Mucosa of stomach (tissue), 1 donor: ENCODE data around the gene BCL2L12.

Experiments used
- H3K27me3 ChIP-seq: one replicate; pipeline ENCODE4 v1.7.0; 2013; ENCODE audit warnings: mild to moderate bottlenecking, low read length; ENCODE audit not compliant: control insufficient read depth, insufficient read depth
- H3K36me3 ChIP-seq: one replicate; pipeline ENCODE4 v1.7.0; 2013; ENCODE audit warnings: low read length; ENCODE audit not compliant: control insufficient read depth, insufficient read depth
- H3K4me1 ChIP-seq: one replicate; pipeline ENCODE4 v1.7.0; 2013; ENCODE audit warnings: mild to moderate bottlenecking, low read length; ENCODE audit not compliant: control insufficient read depth, insufficient read depth
- H3K4me3 ChIP-seq: one replicate; pipeline ENCODE4 v1.7.0; 2013; ENCODE audit warnings: low read length
- H3K9ac ChIP-seq: one replicate; pipeline ENCODE4 v1.7.0; 2013; ENCODE audit warnings: mild to moderate bottlenecking, low read length, moderate library complexity
- H3K9me3 ChIP-seq: one replicate; pipeline ENCODE4 v1.7.0; 2013; ENCODE audit warnings: mild to moderate bottlenecking, low read length, moderate library complexity; ENCODE audit not compliant: control insufficient read depth
- donor health status: Pancreatic carcinoma.

The BCL2L12 gene

DNA sequence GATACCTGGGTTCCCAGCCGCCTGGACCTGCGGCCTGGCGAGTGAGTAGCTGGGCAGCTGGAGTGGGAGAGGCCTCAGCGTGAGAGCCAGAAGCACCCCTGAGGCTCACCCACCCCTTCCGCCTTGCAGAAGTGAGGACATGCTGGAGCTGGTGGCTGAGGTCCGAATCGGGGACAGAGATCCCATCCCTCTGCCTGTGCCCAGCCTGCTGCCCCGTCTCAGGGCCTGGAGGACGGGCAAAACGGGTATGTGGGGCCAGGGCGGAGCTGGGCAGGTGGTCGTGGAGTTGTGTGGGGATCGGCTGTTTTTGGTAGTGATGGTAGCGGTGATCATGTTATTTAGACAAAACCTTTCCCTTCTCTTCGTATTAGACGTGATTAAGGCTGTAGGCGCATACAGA is 19.1 kb upstream of the BCL2L12 start:
- Histone ChIP-seq H3K4me3 (no peak overlapping the region), H3K9me3 (no peaks in the 10 kb centered on the region), H3K9ac (no peak overlapping the region), H3K4me1 (peaks cover 12% of the 10 kb centered on the region), H3K27me3 (no peaks in the 10 kb centered on the region), H3K36me3 (peaks cover 4% of the 10 kb centered on the region)

GRCh38 chr19:49651029-49651819 is 14.5 kb upstream of the BCL2L12 start:
- Histone ChIP-seq H3K27me3 (no peaks in the 10 kb centered on the region), H3K9me3 (no peaks in the 10 kb centered on the region), H3K36me3 (peaks cover 7% of the 10 kb centered on the region), H3K4me3 (no peak overlapping the region), H3K9ac (no peak overlapping the region), H3K4me1 (no peaks in the 10 kb centered on the region)

DNA sequence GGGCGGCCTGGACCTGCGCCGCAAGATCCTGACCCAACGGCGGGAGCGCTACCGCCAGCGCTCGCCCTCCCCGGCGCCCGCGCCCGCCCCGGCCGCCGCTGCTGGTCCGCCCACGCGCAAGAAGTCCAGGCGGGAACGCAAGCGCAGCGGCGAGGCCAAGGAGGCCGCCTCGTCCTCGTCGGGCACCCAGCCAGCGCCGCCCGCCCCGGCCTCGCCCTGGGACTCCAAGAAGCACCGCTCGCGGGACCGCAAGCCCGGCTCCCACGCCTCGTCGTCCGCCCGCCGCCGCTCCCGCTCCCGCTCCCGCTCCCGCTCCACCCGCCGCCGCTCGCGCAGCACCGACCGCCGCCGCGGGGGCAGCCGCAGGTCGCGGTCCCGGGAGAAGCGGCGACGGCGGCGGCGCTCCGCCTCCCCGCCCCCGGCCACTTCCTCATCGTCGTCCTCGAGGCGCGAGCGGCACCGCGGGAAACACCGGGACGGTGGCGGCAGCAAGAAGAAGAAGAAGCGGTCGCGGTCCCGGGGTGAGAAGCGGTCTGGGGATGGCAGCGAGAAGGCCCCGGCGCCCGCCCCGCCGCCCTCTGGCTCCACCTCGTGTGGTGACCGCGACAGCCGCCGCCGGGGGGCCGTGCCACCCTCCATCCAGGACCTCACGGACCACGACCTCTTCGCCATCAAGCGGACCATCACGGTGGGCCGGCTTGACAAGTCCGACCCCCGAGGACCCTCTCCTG is 13.7 kb upstream of the BCL2L12 start:
- peaks cover 11% of the 10 kb centered on the region for H3K36me3 ChIP-seq
- H3K4me1 ChIP-seq, result no peaks in the 10 kb centered on the region
- no peaks in the 10 kb centered on the region for H3K9me3 ChIP-seq
- H3K4me3 ChIP-seq, result no peak overlapping the region
- H3K27me3 ChIP-seq, result no peaks in the 10 kb centered on the region
- no peak overlapping the region for H3K9ac ChIP-seq

DNA sequence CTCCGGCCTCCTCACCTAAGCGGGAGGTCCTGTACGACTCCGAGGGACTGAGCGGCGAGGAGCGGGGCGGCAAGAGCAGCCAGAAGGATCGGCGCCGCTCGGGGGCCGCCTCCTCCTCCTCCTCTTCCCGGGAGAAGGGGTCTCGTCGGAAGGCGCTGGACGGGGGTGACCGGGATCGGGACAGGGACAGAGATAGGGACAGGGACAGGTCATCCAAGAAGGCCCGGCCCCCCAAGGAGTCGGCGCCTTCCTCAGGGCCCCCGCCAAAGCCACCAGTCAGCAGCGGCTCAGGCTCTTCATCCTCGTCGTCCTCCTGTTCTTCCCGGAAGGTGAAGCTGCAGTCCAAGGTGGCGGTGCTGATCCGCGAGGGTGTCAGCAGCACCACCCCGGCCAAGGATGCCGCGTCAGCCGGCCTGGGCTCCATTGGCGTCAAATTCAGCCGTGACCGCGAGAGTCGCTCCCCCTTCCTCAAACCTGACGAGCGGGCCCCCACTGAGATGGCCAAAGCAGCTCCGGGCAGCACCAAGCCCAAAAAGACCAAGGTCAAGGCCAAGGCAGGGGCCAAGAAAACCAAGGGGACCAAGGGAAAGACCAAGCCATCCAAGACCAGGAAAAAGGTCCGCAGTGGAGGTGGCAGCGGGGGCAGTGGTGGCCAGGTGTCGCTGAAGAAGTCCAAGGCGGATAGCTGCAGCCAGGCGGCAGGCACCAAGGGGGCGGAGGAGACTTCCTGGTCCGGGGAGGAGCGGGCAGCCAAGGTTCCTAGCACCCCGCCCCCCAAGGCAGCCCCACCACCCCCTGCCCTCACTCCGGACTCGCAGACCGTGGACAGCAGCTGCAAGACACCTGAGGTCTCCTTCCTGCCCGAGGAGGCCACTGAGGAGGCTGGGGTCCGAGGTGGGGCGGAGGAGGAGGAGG is 12.9 kb upstream of the BCL2L12 start:
- no peaks in the 10 kb centered on the region for H3K4me1 ChIP-seq
- H3K9ac ChIP-seq, result no peak overlapping the region
- no peaks in the 10 kb centered on the region for H3K27me3 ChIP-seq
- peaks cover 11% of the 10 kb centered on the region for H3K36me3 ChIP-seq
- H3K4me3 ChIP-seq, result no peak overlapping the region
- no peaks in the 10 kb centered on the region for H3K9me3 ChIP-seq

GRCh38 chr19:49653466-49653806 is 12.3 kb upstream of the BCL2L12 start:
- Histone ChIP-seq H3K9me3 (no peaks in the 10 kb centered on the region), H3K27me3 (no peaks in the 10 kb centered on the region), H3K9ac (no peak overlapping the region), H3K4me1 (no peaks in the 10 kb centered on the region), H3K36me3 (peaks cover 14% of the 10 kb centered on the region), H3K4me3 (no peak overlapping the region)

GRCh38 chr19:49654581-49654980 is 11.2 kb upstream of the BCL2L12 start:
- Histone ChIP-seq H3K4me1 (no peaks in the 10 kb centered on the region), H3K36me3 (peaks cover 25% of the 10 kb centered on the region), H3K9me3 (no peaks in the 10 kb centered on the region), H3K4me3 (no peak overlapping the region), H3K9ac (no peak overlapping the region), H3K27me3 (no peaks in the 10 kb centered on the region)

DNA sequence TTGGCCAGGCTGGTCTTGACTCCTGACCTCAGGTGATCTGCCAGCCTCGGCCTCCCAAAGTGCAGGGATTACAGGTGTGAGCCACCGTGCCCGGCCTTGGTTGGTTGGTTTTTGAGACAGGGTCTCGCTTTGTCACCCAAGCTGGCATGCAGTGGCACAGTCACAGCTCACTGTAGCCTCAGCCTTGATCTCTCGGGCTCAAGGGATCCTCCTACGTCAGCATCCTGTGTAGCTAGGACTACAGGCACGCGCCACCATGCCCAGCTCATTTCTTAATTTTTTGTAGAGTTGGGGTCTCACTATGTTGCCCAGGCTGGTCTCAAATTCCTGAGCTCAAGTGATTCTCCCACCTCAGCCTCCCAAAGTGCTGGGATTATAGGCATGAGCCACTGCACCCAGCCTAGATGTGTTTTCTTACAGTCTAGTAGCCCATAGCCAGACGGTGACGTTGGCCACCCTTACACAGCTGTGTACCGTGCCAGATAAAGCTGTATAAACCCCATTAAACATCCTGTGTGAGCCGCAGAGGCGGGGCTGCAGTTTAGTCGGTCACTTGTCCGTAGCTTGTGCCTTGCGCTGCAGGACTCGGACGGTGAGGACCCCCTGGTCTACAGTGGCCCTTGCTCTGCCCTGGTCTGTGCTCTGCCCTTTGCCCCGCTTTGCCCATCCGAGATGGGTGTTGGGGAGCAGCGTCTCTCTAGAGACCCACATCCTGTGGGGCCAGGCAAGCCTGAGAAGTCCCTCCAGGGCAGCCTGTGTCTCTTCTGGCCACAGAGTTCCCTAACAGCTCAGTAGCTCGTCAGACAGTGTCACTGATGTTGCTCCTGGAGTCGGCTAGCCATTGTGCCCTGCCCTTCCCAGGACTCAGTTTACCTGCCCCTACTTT is 9.9 kb upstream of the BCL2L12 start:
- no peaks in the 10 kb centered on the region for H3K9me3 ChIP-seq
- H3K4me3 ChIP-seq, result no peak overlapping the region
- H3K27me3 ChIP-seq, result no peaks in the 10 kb centered on the region
- no peak overlapping the region for H3K9ac ChIP-seq
- peaks cover 28% of the 10 kb centered on the region for H3K36me3 ChIP-seq
- H3K4me1 ChIP-seq, result no peaks in the 10 kb centered on the region

DNA sequence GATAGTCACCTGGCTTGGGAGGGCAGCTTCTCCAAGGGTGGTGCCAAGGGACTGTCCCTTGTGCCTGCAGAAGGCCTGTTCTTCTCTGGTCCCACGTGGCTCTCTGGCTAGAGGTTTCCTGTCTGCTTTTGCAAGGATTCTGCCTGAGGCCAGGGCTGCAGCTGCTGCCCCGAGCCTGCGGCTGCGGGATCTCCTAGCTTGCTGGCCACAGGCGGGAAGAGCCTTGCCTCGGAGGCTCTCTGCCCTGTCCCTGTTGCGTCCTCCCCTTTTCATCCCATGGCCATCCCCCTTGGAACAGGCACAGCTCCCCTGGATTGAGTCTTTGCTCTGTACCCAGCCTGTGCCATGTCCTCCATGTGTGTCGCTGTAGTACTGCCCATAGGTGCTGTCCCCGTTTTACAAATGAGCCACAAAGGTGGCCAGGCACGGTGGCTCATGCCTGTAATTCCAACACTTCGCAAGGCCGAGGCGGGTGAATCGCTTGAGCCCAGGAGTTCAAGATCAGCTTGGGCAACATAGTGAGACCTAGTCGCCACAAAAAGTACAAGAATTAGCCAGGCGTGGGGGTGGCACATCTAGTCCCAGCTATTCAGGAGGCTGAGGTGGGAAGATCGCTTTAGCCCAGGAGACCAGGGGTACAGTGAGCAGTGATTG is 9.2 kb upstream of the BCL2L12 start:
- Histone ChIP-seq H3K4me1 (no peaks in the 10 kb centered on the region), H3K27me3 (no peaks in the 10 kb centered on the region), H3K9me3 (no peaks in the 10 kb centered on the region), H3K4me3 (no peak overlapping the region), H3K9ac (no peak overlapping the region), H3K36me3 (peaks cover 28% of the 10 kb centered on the region)

DNA sequence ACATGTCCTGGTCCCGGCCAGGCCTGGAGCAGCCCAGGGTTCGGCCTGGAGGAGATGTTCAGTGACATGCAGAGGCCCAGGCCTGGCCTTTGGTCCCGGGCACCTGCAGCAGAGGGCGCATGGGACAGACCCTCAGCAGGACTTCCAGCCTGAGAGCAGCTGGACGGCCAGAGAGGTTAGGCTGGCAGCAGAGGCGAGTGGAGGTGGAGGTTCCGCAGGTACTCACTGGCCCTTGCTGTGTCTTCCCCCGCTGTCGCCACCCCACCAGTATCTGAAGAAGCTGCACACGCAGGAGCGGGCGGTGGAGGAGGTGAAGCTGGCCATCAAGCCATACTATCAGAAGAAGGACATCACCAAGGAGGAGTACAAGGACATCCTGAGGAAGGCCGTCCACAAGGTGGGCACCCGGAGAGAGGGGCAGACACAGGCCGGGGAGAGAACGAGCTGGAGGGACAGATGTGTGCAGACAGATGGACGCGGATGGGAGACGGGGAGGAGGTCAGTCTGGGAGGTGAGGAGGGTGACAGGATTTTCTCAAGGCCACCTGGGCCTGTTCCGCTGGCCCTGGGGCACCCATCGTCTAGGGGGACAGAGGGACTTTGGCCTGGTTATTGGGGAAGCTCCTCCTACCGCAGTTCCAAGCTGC is 8.1 kb upstream of the BCL2L12 start:
- Histone ChIP-seq H3K27me3 (no peaks in the 10 kb centered on the region), H3K36me3 (peaks cover 32% of the 10 kb centered on the region), H3K9ac (no peak overlapping the region)

GRCh38 chr19:49658139-49658517 is 7.6 kb upstream of the BCL2L12 start:
- no peaks in the 10 kb centered on the region for H3K9me3 ChIP-seq
- H3K36me3 ChIP-seq, result peaks cover 32% of the 10 kb centered on the region
- H3K4me1 ChIP-seq, result no peaks in the 10 kb centered on the region
- no peak overlapping the region for H3K9ac ChIP-seq
- no peak overlapping the region for H3K4me3 ChIP-seq
- no peaks in the 10 kb centered on the region for H3K27me3 ChIP-seq

More for the DNA sequence above, 8.1 kb upstream of the BCL2L12 start:
- H3K9me3 ChIP-seq, result no peaks in the 10 kb centered on the region
- H3K4me1 ChIP-seq, result no peaks in the 10 kb centered on the region
- no peak overlapping the region for H3K4me3 ChIP-seq
